Stimulated activated CD8-positive, alpha-beta memory T cell treated with anti-CD3 and anti-CD28 coated beads, Interleukin-12 subunit alpha, Interleukin-12 subunit beta, amount 100 ng/mL, for 24 hours (primary cell): ENCODE data around the gene MAP3K7CL.

ENCODE experiments used
- DNase-seq: peaks from one replicate; pipeline ENCODE4 v3.0.0-alpha.2; 2020; ENCODE audit errors: extremely low read depth

MAP3K7CL gene

DNA sequence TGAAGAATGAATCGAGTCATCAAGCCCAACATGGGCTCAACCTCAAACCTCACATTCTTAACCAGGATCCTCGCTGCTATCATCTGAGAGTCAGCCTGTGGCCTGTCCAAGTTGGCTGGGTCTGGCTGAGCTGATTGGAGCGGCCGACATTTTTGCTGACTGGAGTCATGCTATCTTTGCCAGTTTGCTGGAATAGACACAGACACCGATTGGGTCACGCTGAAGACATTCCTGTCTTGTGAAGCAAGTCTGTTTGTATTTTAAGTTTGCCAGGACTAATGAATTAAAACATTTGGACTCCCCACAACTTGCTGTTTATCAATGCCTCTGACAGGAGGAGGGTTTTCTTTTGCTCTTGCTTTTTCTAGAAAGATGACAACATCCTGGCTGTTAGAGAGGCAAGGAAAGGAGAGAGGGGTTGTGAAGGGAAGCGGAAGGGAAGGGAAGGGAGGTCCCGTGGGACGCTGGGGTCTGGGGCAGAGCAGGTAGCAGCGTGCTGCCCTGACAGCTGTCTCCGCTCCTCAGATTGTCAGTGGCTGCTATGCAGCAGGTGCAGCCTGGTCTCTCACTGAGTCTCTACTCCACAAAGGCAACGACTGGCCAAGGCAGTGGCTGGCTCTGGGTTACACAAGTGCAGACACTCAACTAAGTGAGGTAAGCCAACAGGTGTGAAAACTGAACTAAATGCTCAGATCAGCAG is at the start of gene MAP3K7CL:
Gene MAP3K7CL, plus strand, starts transcription at position 375 of the 700 bp plus-strand sequence. CDS start 2,701 bp downstream, outside the sequence.
- DNase-seq, result no peak

DNA sequence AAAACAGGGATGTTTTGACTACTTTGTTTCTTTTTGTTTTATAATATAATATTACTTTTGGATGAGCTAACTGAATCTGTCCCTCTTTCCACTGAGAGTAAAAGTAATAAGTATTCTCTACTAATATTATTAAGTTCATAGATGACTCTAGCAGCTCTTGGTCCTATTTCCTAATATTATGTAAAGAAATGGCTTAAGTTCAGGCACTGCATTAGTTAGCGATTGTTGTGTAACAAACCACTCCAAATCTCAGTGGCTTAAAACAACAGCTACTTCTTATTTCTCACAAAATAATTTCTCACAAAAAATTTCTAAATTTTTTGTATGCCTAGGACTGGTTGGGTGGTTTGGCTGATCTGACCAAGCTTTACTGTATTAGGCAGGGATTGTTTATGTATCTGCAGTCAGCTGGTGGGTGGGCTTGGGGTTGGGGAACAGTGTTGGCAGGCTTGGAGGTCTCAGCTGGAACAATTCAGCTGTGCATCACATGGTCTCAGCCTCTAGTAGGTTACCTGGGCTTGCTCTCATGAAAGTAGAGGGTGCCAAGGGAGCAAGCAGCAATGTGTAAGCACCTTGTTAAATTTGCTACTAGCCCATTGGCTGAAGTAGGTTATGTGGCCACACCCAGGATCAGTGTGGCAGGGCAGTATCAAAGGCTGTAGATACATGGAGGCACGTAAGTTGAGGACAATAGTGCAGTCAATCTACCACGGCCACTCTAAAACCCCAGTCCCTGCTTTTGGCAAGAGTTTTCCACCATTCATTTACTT is 48.2 kb upstream of the MAP3K7CL start:
- DNase-seq, result no peak

- DNase-seq, result no peak
Measured at GRCh38 chr21:29083306-29083705, 47.1 kb upstream of the MAP3K7CL start.

- DNase-seq, result no peak
Measured at GRCh38 chr21:29084372-29084771, 46.1 kb upstream of the MAP3K7CL start.

DNA sequence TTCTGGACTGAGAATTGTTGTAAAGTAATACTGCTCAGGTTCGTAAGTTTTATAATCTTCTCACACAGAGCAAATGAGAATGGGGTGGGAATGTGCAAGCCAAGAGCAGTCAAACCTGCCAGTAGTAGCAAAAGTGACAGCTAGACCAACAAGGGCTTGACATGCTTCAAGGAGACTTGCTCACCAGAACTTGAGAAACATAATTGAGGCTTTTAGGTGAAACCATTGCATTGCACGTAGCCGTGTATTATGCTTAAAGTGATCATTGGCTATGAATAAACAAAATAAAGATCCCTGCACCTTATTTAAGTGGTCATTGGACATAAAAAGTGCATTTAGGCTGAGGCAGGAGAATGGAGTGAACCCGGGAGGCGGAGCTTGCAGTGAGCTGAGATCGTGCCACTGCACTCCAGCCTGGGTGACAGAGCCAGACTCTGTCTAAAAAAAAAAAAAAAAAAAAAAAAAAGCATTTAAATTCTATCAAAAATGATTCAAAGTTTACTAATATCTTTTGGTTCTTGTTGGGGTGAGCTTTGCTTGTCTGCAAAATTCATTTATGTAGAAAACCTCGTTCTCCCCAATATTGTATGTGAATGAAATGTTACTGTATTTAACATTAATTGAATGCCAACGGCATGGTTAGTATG is 45.2 kb upstream of the MAP3K7CL start:
- DNase-seq, result no peak

- no peak for DNase-seq
Measured at GRCh38 chr21:29091033-29091432, 39.4 kb upstream of the MAP3K7CL start.

DNA sequence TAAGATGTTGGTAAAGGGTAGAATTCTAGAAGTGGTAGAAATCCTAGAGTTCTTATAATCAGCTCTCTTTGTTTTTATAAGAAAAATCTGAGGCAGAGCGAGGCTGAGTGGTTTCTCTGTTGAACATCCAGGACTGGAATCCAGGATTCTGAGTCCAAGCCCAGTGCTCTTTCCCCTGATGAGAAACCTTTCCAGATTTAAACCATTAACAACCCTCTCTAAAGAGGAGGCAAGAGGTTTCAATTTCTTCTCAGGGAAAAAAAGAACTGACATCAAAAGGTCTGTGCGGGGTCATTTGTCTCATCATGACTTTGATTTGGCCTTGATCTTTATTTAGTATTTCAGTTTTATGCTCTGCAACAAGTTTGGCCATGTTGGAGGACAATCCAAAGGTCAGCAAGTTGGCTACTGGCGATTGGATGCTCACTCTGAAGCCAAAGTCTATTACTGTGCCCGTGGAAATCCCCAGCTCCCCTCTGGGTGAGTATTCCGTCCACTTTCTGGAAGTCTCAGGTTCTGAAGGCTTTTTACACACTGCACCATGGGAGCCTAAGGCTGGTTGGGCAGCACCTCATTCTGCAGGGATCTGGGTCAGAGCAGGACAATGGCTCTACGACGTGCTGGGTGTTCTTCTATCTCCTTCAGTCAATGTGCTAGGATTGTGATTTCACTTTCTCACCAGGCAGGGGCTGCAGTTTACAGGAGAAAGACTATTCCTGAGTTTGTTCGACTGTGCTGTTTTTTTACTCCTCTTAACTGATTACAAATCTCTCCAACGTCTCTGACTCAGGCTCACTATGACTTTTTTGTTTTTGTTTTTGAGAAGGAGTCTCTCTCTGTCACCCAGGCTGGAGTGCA is 38.1 kb upstream of the MAP3K7CL start:
- no peak for DNase-seq

DNA sequence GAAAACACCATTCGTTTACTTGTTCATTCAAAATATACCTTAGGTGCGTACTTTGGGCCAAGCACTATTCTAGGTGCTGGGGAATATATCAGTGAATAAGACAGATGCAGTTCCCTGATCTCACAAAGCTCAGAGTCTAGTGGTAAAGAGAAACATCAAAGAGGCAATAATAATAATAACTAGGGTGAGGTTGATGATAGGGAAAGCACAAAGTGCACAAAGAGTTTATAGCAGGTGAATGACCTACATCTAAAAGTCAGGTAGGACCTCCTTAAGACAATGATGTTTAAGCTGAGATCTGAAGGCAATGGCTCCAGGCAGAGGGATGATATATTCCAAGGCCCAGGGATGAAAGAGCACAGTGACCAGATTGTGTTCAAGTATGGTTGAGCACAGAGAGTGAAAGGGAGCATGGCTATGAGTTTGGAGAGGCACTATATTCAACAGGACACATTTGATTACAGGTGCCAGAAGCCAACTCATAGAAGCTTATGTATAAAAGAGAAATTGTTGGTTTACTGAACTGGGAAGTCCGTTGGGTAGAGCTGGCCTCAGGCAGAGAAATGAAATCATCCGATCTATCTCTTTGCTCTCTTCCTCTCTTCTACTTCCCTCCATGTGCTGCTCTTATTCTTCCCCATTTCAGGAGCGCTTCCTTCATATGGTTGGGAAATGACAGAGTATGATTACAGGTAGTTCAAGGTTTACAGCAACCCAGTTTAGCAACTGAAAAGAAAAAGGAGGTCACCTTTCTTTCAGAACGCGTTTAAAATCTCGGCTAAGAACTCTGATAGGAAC is 34.0 kb upstream of the MAP3K7CL start:
- no peak for DNase-seq

GRCh38 chr21:29098156-29098555 is 32.3 kb upstream of the MAP3K7CL start:
- DNase-seq, result no peak

DNA sequence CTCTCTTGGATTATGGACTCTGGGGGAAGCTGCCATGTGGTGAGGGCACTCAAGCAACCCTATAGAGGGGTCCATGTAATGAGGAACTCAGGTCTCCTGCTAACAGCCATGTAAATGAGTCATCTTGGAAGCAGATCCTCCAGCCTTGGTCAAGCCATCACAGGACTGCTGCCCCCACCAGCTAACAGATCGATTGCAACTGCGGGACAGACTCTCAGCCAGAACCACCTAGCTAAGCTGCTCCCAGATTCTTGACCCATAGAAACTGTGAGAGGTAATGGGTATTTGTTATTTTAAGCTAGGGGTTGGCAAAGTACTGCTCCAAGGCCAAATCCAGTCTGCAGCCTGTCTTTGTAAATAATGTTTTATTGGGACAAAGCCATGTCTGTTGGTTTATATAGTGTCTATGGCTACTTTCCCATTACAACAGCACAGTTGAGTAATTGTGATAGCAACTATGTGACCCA is 27.6 kb upstream of the MAP3K7CL start:
- DNase-seq, result no peak

DNA sequence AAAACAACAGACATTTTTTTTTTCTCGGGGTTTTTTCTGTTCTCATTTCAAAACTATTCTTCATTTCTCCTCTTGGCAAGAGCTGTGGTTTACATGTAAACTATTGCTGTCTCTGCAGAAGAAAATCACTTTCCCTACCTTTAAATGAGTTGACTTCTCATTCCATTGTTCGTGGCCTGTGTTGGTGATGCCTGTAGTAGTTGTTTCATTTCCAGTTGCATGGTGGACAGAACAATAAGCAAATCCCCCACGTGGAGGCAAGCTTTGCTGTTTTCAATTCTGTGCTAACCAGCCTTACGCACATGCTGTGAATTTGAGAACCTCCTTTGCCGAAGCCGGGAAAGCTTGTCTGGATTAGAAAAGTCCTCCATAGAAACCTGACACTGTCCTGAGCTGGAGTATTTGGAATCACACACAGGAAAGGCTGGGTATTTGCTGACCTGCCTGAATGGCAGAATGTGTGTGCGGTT is 26.2 kb upstream of the MAP3K7CL start:
- DNase-seq, result no peak

- DNase-seq, result no peak
Measured at GRCh38 chr21:29105218-29105617, 25.2 kb upstream of the MAP3K7CL start.

GRCh38 chr21:29114765-29115500 is 15.5 kb upstream of the MAP3K7CL start:
- no peak for DNase-seq

DNA sequence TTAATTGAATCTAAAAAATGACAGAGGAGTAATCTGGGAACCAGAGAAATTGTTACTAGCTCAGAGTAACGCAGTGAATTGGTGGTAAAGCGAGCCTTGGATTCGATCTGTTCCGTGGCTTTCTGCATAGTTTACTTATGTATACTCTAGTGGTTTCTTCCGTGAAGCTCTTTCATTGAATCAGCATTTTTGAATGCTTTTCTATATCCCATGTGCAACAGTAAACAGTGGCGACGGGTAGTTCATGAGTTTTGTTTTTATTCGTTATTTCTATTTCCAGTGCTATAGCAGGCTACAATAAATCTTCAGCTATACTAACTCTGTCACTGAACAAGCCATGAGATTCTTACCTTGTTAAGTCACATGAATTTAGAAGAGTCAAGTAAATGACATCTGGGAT is 14.5 kb upstream of the MAP3K7CL start:
- no peak for DNase-seq

DNA sequence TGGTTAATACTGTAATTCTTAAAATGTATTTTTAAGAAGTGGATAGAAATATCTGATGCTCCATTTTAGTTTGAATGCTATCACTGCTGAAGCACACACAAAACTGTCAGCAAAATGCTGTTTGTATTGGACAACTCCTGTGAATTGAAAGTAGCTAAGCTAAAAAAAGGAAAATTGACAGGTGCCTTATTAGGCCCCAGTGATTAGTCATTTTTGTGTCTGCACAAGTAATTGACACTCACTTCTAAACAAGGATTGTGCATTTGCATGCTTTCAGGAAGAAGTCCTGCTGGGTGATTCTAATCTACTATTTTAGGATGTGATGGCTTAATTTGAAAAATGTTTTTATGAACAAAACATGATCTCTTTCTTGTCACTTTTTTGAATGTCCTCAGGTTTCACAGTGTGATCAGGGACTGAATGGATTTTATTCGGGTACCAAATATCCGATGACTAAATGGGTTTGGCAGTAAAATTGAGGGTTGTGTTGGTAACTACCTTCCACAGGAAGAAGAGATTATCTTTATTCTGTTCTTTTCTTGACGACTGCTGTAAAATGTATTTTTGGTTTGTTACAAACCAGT is 13.0 kb upstream of the MAP3K7CL start:
- no peak for DNase-seq

DNA sequence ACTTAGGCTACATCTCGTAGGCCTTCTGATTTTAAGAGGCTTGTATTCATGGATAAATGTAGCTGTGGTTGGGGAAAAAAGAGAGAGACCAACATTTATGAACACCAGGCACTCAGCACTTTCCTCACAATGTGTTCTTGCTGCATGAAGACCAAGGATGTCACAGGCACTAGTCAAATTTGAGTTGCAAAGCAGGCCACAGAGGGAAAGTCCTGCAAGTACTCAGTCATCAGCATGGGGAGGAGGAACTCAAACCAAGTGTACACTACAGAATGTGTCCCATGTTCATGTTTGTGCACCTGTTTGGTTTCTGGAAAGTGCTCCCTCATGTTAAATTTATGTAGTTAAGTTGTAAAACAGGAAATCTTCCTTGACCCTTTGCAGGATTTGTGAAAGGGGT is 8.7 kb upstream of the MAP3K7CL start:
- DNase-seq, result no peak

DNA sequence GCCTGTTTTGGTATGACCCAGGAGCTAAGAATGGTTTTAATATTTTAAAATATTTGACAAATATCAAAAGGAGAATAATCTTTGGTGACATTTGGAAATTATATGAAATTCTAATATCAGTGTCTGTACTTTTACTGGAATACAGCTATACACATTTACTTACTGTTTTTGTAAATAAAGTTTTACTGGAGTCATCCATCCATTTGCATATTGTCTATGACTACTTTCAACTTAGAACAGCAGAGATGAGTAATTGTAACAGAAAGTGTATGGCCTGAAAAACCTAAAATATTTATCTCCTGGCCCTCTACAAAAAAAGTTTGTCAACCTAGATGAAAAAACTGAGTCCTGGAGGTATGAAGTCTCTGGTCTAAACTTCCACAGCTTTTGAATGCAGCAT is 5.8 kb upstream of the MAP3K7CL start:
- no peak for DNase-seq

DNA sequence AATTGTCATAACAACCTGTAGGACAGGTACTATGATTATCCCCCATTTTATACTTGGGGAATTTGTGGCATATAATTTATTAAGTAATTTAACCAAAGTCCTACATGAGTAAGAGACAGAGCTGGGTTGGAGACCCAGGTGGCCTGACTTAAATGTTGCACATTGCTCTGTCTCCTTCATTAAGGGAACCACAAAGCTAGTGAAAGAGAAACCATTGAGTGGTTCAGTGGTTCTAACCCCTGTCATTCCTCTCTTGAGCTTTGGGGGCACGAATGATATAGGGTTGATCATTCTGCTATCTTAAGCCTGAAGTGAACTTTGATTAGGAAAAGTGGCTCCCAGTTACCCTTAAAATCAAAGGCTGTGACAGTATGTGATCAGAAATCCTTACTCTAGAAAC is 5.3 kb upstream of the MAP3K7CL start:
- DNase-seq, result no peak

DNA sequence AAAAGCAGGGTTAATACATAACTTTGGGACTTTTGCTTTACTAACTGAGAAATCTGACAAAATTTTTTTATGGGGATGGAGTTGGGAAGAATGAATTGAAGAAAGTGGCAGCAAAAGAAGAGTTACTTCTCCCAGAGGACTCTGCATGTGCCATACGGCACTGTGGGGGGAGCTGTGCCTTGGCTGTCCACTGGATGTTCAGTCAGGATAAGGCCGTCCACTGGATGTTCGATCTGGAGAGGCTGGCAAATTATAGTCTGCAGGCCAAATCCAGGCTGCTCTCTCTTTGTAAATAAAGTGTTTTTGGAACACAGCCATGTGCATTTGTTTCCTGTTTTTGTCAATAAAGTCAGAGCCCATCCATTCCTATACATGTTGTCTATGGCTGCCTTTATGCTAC is 4.5 kb upstream of the MAP3K7CL start:
- no peak for DNase-seq

- DNase-seq, result no peak
Measured at GRCh38 chr21:29133241-29133640, 2.8 kb downstream of the MAP3K7CL start.
